ENCODE measurements around the gene FOXG1.

- TF ChIP-seq, protein P1, sequence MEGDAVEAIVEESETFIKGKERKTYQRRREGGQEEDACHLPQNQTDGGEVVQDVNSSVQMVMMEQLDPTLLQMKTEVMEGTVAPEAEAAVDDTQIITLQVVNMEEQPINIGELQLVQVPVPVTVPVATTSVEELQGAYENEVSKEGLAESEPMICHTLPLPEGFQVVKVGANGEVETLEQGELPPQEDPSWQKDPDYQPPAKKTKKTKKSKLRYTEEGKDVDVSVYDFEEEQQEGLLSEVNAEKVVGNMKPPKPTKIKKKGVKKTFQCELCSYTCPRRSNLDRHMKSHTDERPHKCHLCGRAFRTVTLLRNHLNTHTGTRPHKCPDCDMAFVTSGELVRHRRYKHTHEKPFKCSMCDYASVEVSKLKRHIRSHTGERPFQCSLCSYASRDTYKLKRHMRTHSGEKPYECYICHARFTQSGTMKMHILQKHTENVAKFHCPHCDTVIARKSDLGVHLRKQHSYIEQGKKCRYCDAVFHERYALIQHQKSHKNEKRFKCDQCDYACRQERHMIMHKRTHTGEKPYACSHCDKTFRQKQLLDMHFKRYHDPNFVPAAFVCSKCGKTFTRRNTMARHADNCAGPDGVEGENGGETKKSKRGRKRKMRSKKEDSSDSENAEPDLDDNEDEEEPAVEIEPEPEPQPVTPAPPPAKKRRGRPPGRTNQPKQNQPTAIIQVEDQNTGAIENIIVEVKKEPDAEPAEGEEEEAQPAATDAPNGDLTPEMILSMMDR (IDR thresholded peaks at IDR 0.05): no peak
- no peak for TF ChIP-seq POLR2A (IDR thresholded peaks at IDR 0.05)
Measured at GRCh38 chr14:28785096-28785952, 18.7 kb downstream of the FOXG1 start.

Measured in thyroid gland (tissue), 4 donors.